Measurements from ENCODE around the gene RSAD1. TPM values are rescaled to one million over a fixed set of nuclear protein-coding genes. Genes with fewer than 3 reads are reported as not detected.
A peak's percentile ranks its signal among the peaks of the same experiment; 100 is the strongest.

RSAD1 gene
- total RNA-seq, 1 donor from 2014 or later = 25.9 TPM

DNA sequence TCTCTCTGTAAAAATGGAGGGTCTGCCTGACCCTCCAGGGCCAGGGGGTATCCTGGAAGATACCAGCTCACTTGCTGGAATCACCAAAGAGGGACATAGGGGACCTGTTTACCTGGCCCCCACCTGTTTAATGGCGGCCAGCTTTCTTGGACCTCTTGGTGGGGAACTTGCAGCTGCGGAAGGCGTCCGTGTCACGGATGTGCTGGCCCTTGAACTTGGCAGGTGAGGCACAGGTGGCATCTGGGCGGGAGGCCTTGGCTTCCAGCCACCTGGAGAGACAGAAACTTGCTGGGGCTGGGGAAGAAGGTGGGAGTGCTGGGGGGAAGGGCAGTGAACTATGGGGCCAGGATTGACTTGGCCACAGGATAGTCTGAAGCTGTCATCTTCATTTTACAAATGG lies 13.5 kb upstream of the RSAD1 start:
- H3K4me3 Mint-ChIP-seq (ENCODE audit: unreplicated experiment) = peak overlapping the region; percentile 29
- no peaks in the 10 kb centered on the region for H3K9me3 Mint-ChIP-seq (ENCODE audit: unreplicated experiment)
- H3K27me3 Mint-ChIP-seq (ENCODE audit: unreplicated experiment) = peaks cover 14% of the 10 kb centered on the region
- H3K4me1 Mint-ChIP-seq (ENCODE audit: unreplicated experiment) = peaks cover 5% of the 10 kb centered on the region
- H3K27ac Mint-ChIP-seq (ENCODE audit: unreplicated experiment) = no peak overlapping the region
- peaks cover 7% of the 10 kb centered on the region for H3K36me3 Mint-ChIP-seq (ENCODE audit: low read depth, unreplicated experiment)
- no peak for TF ChIP-seq CTCF (IDR thresholded peaks at IDR 0.05; ENCODE audit: unreplicated experiment)
- DNase-seq (ENCODE audit: low spot score) = no peak

DNA sequence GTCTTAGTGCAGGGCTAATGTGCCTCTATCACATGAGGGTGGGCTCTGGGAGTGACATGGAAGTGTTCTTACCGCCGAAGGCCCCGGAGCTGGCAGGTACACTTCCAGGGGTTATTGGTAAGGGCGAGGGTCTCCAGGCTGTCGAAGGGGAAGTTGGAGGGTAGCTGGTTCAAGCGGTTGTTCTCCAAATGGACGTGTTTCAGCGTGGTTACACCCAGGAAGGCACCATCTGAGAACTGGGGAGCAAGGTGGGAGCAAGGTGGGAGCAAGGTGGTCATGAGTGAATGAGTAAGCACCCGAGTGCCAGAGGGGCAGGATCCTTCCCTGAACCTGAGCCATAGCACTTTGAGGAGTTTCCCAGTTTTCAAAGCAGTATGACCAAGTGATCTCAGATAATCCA lies 13.0 kb upstream of the RSAD1 start:
- H3K4me3 Mint-ChIP-seq (ENCODE audit: unreplicated experiment) = peak overlapping the region; percentile 29
- no peak overlapping the region for H3K27ac Mint-ChIP-seq (ENCODE audit: unreplicated experiment)
- H3K27me3 Mint-ChIP-seq (ENCODE audit: unreplicated experiment) = peaks cover 14% of the 10 kb centered on the region

DNA sequence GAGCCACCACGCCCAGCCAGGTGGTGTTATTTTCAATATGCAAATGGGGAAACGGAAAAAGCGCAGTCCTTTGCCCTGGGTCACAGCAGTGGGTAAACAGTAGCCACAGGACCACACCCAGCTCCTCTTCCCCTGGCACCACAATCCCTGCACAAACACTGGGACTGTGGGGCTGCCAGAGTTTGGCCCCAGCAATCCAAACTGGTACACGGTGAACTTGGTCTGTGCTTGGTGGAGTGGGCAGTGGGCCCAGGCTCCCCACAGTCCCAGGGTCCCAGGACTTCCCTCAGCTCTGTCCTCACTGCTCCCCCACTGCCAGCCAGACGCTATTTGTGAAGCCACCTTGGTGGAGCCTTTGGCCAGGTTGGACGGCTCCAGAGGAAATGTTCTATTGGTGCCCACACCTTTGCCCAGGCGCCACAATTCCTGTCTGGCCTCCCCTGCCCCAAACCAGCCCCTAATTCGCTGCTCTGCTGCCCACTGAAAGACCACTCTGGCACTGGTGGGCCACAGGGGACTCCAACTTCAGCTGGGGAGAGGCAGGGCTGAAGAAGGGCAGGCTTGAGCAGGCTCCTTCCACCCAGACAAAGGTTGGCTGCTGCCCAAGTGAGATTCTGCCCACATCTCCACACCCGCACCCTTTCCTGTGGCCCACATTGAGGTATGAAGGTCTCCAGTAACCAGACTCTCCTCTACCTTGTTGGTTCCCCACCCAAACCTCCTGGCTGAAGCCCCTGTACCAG lies 12.1 kb upstream of the RSAD1 start:
- Mint-ChIP-seq H3K4me1 (ENCODE audit: unreplicated experiment) (peaks cover 5% of the 10 kb centered on the region), H3K27ac (ENCODE audit: unreplicated experiment) (no peak overlapping the region), H3K9me3 (ENCODE audit: unreplicated experiment) (no peaks in the 10 kb centered on the region), H3K36me3 (ENCODE audit: low read depth, unreplicated experiment) (peaks cover 8% of the 10 kb centered on the region), H3K4me3 (ENCODE audit: unreplicated experiment) (no peak overlapping the region), H3K27me3 (ENCODE audit: unreplicated experiment) (peaks cover 17% of the 10 kb centered on the region)
- TF ChIP-seq CTCF (IDR thresholded peaks at IDR 0.05; ENCODE audit: unreplicated experiment) = no peak
- DNase-seq (ENCODE audit: low spot score) = no peak

More for the DNA sequence above, 13.0 kb upstream of the RSAD1 start:
- Mint-ChIP-seq H3K9me3 (ENCODE audit: unreplicated experiment) (no peaks in the 10 kb centered on the region), H3K36me3 (ENCODE audit: low read depth, unreplicated experiment) (peaks cover 7% of the 10 kb centered on the region), H3K4me1 (ENCODE audit: unreplicated experiment) (peaks cover 5% of the 10 kb centered on the region)
- DNase-seq (ENCODE audit: low spot score) = no peak
- no peak for TF ChIP-seq CTCF (IDR thresholded peaks at IDR 0.05; ENCODE audit: unreplicated experiment)

- no peak for TF ChIP-seq CTCF (IDR thresholded peaks at IDR 0.05; ENCODE audit: unreplicated experiment)
These were observed 11.4 kb upstream of the RSAD1 start for GRCh38 chr17:50467114-50467854.

GRCh38 chr17:50467855-50468303 lies 10.8 kb upstream of the RSAD1 start:
- no peak for DNase-seq (ENCODE audit: low spot score)
- no peak for TF ChIP-seq CTCF (IDR thresholded peaks at IDR 0.05; ENCODE audit: unreplicated experiment)
- no peak overlapping the region for H3K27ac Mint-ChIP-seq (ENCODE audit: unreplicated experiment)
- H3K4me3 Mint-ChIP-seq (ENCODE audit: unreplicated experiment) = peak overlapping the region; percentile 25
- peaks cover 16% of the 10 kb centered on the region for H3K36me3 Mint-ChIP-seq (ENCODE audit: low read depth, unreplicated experiment)
- H3K4me1 Mint-ChIP-seq (ENCODE audit: unreplicated experiment) = peaks cover 5% of the 10 kb centered on the region
- peaks cover 23% of the 10 kb centered on the region for H3K27me3 Mint-ChIP-seq (ENCODE audit: unreplicated experiment)
- no peaks in the 10 kb centered on the region for H3K9me3 Mint-ChIP-seq (ENCODE audit: unreplicated experiment)

More at GRCh38 chr17:50467114-50467854, 11.4 kb upstream of the RSAD1 start:
- Mint-ChIP-seq H3K27ac (ENCODE audit: unreplicated experiment) (no peak overlapping the region), H3K36me3 (ENCODE audit: low read depth, unreplicated experiment) (peaks cover 11% of the 10 kb centered on the region), H3K9me3 (ENCODE audit: unreplicated experiment) (no peaks in the 10 kb centered on the region), H3K27me3 (ENCODE audit: unreplicated experiment) (peaks cover 22% of the 10 kb centered on the region), H3K4me1 (ENCODE audit: unreplicated experiment) (peaks cover 5% of the 10 kb centered on the region), H3K4me3 (ENCODE audit: unreplicated experiment) (peak overlapping the region; percentile 25)
- DNase-seq (ENCODE audit: low spot score) = no peak
